DLD1 (cell line): Measurements from ENCODE around the gene DELE1.

Experiments
- in situ Hi-C: cut with HindIII; loops from 2 replicates; pipeline ENCODE4 v1.10.0; 2017; ENCODE audit warnings: low sequenced_read_pairs

DELE1 gene

DNA sequence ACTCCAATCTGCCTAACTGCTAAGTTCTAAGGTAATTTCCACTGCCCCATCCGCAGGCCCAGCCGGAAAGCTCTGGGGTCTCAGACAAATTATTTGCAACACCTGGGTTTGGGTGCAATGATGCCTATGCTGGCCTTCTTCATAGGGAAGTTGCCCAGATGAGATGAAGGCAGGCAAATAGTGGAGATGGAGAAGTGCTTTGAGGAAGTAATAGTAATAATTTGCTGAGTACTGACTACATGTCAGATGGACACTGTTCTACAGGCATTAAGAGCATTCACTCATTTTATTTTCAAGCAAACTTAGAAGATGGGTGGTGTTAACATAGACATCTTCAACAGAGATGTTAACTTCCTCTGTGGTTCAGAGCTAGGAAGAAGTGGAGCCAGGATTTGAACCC is 30.5 kb downstream of the DELE1 start:
- in situ Hi-C loops = no loop called here

DNA sequence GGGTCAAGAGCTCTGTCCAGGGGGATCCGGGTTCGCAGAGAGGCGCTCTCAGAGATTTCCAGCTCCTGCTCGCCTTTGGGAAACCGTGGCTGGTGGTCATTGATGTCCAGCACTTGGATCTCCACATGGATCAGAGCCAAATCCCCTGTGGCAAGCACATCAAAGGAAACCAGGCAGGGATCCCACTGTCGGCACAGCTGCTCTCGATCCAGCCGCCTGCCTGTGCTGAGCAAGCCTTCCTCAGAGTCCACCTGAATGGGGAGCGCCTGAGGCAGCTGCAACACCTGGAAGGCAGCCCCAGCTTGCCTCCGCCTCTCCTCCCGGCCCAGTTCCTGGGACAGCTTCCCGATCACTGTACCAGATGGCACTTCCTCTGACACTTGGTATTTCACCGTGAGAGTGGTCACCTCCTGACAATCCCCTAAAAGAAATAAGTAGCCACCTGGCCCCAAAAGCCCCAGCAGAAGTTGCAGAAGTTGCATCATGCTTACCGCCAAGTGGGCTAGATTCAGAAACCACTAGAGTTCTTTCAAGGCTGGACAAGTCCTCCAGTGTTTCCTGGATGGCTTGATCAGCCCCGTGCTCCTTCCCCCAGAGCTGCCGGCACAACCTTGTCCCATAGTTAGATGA is 33.8 kb downstream of the DELE1 start:
- in situ Hi-C loops = no loop called here

DNA sequence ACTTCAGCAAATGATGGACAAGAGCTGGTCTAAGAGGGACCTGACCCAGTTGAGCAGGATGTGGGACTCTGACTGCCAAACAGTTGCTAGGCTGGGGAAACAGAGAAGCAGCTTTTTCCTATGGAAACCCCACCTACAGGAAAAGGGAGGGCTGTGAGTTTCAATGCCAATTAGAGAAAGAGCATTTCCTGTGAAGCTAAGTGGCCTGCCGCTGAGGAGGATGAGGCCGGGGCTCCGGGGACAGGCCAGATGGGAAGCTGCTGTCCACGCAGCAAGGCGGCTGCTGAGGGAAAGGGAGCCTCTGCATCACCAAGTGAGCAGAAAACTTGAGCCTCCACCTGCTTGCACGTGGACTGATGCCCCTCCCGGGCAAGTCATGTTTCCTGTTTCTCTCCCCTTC is 34.4 kb downstream of the DELE1 start, which contains the start of gene PCDH12:
Gene PCDH12 (minus strand): TSS at position 90 of the 400 bp plus-strand sequence. CDS start 351 bp downstream, outside the sequence.
- in situ Hi-C loops = no loop called here

DNA sequence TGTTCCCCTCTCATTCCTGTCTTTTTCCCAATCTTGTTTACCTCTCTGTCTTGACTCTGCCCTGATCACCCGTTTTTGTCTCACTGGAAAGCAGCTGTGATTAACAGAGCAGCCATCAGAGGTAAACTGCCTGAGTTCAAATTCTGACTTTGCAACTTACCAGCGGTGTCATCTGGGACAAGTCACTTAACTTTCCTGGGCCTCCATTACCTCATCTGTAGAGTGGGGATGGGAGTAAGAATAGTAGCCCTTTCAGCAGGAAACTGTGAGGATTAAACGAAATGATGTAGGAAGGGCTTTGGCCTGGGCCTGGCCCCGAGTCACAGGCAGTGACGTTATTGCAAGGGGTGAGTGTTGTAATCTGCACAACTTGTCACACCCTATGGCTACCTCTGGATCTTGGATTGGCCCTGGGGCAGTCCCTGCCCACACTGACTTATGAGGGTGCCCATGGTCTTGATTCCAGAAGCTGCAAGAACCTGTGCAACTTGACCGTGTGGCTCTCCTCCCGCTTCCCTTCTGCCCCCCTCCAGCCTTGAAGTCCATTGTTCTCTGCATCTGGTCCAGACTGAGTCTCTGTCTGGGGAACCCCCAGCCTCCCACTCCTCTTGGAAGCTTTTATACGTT is 35.0 kb downstream of the DELE1 start:
- in situ Hi-C loops = no loop called here

DNA sequence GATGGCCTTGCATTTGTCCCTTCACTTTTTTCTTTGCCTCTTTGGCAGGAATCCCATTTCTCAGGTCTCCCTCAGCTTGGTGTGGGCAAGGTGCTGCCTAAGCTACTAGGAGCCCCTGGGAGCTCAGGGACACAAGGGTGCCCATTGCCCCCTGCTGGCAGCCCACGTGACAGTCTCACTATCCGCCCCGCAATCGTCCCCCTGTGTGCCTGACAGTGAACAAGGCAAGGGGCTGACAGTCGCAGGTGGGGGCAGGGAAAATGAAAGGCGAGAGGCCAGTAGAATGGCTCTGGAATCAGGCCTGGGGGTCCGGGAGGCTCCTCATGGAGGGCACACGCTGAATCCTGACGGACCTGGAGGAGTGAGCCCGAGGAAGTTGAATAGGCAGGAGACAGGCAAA is 36.3 kb downstream of the DELE1 start:
- in situ Hi-C loops = no loop called here

DNA sequence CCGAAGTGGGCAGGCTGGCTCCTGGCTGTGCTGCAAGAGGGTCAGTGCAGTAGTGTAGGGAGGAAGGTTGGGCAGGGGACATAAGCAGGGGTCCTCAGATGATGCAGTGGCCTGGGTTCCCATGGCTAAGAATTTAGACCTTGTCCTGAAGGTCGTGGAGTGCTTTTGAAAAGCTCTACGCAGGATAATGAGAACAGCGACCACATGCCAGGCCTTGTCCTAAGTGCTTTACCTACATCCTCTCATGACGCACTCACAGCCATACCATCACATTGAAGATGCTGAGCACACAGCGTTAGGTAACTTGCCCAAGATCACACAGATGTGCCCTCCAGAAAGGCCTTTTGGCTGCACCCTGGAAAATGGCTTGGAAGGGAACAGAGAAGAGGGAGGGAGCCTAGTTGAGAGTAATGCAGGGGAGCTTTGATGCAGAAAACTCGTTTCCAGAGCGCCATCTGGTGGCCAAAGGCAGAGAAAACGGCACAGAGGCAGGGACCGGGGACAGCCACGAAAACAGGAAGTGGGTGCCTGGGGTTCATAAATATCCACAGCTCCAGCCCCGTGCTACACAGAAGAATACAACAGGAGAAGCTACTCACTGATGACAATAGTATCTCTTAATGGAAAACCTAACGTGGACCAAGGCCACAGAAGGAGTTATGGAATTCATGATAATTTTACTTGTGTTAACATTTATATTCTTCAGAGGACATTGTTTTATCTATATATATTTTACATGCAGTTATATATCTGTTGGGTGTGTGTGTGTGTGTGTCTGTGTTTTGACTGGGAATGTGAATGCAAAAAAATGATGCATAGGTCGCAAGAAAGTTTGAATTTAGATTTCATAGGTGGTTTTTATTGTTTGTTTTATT is 37.0 kb downstream of the DELE1 start:
- in situ Hi-C loops = no loop called here

DNA sequence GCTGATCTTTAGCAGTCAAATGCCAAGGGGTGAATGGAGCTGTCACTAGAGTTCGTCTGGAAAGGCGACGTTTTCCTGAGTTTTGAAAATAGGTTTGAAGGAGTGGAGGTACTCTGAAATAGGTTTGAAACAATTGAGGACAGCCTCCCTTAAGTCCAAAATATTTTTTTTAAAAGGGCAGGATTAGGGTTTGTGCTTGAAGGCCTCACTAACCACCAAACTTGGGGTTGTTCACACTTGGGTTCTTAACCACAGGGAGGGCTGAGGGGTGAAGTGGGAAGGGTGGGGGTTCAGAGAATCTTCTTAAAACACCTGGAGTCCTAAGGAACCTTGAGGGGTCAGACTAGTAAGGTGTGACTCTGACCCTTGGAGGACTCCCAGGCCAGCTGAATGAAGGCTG is 37.8 kb downstream of the DELE1 start:
- in situ Hi-C loops = no loop called here

DNA sequence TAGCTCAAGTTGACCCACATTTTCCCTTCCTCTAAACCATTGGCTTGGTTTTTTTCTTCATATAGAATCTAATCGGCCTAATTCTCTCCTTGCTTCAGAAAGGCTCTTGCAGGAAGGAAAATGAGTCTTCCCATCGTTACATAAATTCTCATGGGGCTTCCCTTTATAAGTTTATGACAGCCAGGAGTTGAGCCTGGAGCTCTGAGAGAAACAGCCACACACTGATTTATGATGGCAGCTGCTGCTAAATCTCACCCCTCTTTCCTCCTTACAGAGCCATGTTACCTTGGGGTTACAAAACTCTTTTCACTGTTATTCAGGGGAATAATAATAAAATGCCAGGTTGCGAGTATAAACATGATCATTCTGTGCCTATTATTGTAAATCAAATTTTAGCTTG is 40.0 kb downstream of the DELE1 start:
- in situ Hi-C loops = no loop called here

DNA sequence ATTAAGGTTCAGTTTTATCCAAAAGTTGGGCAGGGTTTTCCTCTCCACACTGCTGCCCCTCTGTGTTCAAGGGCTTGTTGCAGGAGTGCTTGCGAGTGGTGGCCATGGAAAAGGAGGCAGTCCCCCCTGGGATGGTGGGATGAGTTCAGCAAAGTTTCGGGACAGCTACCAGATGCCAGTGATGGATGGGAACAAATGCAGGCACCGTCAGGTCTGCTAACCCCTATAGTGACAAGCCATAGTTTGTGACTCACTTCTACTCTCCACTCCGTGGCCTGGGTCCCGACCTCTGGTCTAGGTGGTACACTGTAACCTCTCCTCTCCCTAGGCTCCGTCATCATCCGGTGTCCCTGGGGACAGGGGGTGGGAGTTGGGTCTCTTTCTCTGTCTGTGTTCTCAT is 41.4 kb downstream of the DELE1 start:
- in situ Hi-C loops = no loop called here

DNA sequence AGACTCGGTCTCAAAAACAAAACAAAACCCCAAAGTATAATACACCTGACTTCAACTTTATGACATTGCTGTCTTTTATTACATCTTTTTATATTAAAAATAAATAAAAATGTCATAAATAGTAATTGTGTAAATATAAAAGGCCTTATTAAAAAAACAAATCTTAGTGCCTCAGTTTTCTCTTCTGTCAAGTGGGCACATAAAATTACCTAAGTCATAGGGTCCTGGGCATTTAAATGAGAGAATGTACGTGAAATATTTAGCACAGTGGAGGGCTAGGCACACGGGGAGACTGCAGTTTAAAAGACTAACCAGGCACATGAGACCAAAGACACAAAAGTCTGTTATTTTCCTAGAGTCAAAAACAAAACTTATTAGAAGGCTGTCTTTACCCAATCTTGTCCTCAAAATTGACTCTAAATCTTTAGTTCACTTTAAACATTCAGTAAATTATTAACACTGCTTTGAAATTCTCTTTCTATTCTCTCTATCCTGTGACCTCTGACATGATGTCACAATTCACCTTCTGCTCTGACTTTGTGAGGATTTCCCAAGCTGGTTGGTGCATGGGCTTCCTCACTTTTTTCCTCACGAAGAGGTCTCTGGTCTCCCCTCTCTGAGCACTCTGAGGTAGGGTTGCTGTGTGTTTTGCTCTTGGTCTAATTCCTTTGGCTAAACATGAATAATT is 42.7 kb downstream of the DELE1 start:
- in situ Hi-C loops = no loop called here

DNA sequence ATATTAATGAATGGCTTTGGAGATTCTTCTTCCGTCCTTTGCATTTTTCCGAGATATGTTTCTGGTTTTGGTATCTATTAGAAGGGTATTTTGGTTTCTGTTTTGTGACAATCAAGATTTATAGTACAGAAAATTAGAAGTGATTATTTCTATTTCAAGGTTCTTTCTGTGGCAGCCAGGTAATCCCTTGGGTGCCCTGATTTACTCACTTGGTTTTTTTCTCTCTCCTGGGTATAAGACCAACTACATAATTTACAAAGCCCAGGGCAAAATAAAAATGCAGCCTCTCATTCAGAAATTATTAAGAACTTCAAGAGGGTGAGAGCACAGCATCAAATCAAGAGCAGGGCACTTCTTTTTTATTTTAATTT is 43.3 kb downstream of the DELE1 start:
- in situ Hi-C loops = no loop called here

DNA sequence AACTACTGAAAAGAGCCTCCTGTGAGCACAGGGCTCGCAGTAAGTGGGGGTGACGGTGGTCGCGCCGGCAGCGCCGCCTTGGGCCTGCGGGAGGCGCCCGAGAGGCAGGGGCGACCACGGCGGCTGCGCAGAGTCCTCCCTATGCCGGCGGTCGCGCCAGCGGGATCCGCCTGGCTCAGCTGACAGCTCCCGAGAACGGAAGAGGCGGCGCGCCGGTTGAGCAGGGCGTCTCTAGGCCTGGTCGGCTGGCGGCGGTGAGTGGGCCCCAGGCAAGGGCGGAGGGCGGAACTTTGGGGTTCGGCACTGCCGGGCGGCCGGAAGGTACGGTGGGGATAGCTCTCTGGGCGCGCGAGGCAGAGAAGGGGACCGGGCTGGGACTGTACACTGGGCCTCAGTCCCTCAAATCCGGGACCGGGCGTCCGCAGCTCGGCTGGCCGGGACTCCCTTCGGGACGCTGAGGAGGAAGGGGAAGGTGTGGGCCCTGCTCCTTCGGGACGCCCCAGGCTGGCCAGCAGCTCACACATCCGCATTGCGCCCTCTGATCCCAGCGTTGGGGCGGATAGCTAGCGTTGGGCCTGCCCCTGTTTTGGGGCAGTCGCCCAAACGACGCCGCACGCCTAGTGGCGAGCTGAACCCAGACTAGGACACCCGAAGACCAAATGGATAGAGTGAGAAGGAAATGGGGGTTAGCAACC is 45.4 kb downstream of the DELE1 start, which contains the start of gene RNF14:
Gene RNF14 (plus strand): TSS at position 192 of the 695 bp plus-strand sequence. CDS start 4,484 bp downstream, outside the sequence.
- in situ Hi-C loops = no loop called here

DNA sequence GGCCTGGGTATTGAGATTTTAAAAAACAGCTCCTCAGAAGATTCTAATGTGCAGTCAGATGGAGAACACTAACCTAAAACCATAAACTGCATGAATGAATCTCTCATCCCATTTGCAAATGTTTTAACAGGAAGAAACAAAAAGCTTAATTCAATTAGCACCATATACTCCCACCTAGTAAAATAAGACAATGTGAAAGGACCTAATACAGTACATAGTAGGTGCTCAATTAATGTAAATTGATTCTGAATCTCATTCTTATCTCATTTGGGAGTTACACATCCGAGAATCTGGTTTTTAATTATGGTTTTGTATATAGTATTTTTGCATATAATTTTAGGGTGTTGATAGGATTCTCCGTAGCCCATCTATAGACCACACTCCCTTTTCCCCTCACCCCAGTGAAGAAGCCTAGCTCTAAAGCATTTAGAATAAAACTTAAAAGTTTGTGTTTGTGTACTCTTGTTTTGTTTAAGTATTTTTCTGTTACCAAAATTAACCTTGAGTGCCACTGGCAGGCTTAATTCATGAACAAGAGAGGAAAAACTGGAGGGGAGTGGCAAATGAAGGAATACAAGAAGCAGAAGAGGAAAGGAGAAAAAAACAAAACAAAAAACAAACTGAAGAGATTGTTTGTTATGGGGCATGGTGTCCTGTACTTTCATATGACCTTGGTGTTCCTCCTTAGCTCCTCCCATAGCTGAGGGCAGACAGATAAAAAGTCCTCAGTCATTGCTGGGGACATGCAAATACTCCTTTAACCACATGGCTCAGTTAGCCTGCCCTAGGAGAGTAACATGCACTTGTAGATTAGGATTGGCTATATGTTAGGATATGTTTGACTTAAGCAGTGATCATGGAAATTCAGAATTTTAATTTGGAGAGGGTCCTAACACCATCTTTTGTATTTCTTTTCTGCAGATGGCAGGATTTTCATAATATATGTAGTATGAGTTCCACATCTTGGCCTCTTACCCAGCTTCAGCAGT is 46.4 kb downstream of the DELE1 start:
- in situ Hi-C loops = no loop called here

DNA sequence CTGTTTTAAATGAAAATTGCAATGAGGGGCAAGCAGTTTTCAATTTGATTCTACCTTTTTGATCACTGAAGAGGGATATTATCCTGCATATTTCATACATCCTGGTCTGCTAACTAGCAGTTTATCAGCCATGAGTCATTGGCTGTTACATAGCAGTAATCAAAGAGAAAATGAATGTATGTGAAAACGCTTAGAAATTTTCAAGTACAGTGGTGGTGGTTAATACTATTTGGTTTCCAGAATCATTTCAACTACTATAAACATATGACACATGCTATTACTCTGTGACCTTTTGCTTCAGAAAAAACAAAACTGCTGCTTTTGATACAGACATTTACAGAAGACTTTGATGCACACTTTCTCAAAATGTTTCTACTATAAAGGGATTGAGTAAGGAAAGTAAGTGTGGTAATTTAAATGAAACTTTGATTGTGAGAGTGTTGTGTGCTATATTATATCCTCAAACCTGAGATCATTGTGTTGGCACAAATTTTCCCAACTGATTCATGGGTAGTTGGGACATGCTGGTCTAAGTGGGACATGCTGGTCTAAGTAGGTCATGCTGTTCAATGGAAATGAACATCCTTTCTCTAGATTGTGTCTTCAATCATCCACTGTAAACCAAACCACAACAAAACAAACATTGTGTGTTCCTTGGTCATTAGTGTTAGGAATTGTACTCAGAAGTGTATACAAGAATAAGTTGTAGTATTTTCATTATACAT is 50.4 kb downstream of the DELE1 start:
- in situ Hi-C loops = no loop called here

DNA sequence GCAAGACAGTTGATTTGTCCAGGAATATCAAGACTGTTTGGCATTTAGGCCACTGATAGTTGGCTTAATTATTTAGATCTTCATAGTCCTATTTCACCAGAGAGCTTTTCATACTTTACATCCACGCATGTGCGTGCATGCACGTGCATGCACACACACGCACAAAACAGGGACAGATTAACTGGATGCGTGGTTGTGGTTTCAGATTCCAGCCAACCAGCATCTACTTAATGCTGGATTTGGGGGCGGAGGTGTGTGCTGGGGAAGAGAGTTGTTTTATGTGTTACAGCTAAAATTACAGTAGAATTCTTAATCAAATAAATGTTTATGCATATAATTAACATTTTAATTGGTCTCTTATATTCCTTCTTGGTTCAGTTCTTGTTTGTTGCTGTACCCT is 52.5 kb downstream of the DELE1 start:
- in situ Hi-C loops = no loop called here

DNA sequence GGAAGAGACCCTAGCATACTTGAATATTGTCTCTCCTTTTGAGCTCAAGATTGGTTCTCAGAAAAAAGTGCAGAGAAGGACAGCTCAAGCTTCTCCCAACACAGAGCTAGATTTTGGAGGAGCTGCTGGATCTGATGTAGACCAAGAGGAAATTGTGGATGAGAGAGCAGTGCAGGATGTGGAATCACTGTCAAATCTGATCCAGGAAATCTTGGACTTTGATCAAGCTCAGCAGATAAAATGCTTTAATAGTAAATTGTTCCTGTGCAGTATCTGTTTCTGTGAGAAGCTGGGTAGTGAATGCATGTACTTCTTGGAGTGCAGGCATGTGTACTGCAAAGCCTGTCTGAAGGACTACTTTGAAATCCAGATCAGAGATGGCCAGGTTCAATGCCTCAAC is 54.7 kb downstream of the DELE1 start:
- in situ Hi-C loops = no loop called here

DNA sequence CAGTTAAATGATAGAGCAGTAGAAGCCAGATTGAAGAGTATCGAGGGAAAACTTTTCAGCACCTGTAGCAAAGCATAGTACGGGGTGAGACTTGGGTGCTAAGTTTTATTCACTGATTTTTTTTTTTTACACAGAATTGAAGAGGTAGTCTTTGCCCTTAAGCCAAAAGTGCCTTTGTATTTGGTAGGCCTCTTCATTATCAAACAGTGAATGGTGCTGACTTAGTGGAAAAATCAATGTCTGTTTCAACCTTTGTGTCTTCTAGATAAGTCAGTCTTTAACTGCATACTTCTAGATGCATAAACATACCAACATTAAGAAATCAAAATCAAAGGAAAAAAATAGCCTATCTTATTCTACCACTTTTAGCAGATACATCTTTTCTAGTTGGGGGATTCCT is 59.0 kb downstream of the DELE1 start:
- in situ Hi-C loops = no loop called here

DNA sequence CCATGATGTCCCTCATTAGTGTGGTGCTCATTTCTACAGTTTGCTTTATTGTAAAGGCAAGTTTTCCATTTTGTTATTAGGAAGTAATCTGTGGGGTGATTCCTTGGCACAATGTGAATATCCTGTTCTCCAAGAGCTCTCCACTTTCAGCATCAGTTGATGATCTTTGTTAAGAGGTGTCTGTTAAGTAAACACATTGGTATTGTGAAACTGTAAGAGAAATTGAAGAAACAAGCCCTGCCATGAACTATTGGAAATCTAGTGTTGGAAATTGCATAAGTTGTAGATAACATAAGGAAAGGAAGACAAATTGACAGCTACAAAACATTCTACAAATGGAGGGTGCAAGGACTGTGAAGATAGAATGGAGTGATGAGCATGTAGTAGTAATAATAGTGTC is 62.4 kb downstream of the DELE1 start:
- in situ Hi-C loops = no loop called here

DNA sequence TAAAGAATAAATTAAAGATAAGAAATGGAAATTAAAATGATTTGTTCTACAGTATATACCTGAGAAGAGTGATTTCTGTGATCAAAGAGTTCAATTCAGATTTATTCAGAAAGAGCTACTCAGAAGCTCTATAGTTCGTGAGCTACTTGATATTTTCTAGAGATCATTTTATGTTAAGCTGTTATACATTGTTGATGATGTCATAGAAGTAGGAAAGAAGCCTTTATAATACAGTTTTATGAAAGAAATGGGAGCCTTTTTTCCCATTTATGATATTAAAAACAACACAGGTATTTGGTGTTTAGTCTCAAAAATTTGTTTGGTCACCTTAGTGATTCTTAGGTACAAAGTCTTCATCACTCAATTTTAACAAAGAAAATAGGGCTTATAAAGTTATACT is 66.0 kb downstream of the DELE1 start:
- in situ Hi-C loops = no loop called here
